Dermis blood vessel endothelial cell (primary cell): ENCODE results near the gene GPC6. TPM values are rescaled to one million over a fixed set of nuclear protein-coding genes. Genes with fewer than 3 reads are reported as not detected.

Experiments used
- DNase-seq: peaks from one replicate; pipeline ENCODE4 v3.0.0; 2010
- total RNA-seq: library from RNA; depleted of rRNA; stranded (reverse); fragments of >200 nt; gene quantifications from 2 replicates; pipeline ENCODE4 v1.2.3, GENCODE V29; 2014

The GPC6 gene
- total RNA-seq, 1 donor from 2014 or later, result 0.17 TPM

- DNase-seq, result no peak
Observed at GRCh38 chr13:93325303-93326233, 99.0 kb downstream of the GPC6 start.

DNA sequence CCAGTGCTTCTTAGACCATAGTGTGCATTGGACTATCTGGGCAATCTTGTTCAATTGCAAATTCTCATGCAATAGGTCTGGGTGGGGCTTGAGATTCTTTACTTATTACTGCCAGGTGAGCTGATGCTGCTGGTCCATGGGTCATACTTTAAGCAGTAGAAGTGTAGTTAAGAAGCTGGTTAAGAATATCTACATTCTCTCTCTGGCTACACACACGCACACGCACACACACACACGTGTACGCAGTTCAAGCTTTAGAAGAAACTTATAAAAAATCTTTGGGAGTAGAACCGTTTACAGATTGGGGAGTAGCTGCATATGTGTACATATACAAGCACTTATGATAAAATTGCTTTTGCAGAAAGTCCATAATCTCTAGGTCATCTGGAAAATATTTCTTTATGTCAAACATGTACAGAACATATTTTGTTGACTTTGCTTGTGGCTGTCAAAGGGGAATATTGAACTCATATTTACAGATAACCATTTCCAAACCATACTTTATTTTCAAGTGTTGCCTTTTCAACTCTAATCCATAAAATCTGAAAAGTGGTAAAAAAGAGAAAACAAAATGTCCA lies 99.7 kb downstream of the GPC6 start:
- no peak for DNase-seq

DNA sequence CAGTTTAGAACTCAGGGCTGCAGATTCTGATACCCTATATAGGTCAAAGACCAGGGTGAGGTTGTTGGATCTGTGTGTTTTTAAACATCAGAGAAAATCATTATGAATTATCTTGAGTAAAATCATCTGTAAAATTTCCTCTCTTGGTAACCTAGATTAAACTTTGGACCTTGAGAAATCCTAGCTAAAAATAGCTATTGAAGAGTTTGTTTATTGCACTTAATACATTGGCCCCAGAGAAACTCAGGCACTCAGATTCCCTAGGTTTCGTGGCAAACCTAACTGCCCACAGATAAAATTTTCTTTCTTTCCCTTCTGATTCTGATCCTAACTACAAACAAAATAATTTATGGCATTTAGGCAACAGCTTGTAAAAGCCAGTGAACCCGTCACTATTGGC lies 102.3 kb downstream of the GPC6 start:
- no peak for DNase-seq

DNA sequence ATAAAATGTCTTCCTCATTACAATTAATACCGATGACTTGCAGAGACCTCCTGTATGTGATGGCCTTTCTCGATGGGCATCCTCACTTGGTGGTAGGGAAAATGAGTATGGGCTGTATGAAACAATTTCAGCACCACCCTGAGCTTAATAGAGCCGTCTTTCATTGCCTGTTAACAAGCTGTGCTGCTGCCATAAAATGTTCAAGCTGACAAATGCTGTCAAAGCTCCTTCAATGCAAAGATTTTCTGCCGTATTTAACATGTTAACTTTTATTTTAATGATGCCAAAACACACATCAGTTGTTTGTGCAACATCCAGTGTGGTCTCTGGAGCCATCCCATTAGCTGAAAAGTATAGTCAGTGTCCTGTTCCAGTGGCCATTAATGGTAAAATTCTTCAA lies 110.1 kb downstream of the GPC6 start:
- no peak for DNase-seq

- no peak for DNase-seq
Observed at GRCh38 chr13:93338030-93338429, 111.4 kb downstream of the GPC6 start.

GRCh38 chr13:93338906-93339305 lies 112.3 kb downstream of the GPC6 start:
- no peak for DNase-seq

DNA sequence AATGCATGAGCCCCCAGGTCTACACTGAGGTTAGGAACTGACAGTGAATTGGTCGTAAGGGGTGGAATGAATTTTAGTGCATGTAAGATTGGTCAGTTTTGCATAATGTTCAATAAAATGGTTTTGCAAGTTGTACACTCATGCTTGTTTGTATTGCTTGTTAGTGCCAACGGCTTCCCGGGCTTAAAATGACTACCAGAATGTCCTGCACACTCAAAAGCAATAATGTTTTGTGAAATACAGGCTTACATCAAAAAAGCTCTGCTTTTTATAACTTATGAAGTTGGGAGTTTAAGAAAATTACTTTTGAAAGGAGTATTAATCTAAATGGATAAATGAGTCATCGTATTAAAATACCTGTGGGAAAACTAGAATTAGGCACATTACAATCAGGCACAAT lies 112.9 kb downstream of the GPC6 start:
- DNase-seq, result no peak

- no peak for DNase-seq
Observed at GRCh38 chr13:93341517-93341916, 114.9 kb downstream of the GPC6 start.

- DNase-seq, result no peak
Observed at GRCh38 chr13:93343097-93343496, 116.5 kb downstream of the GPC6 start.

- DNase-seq, result no peak
Observed at GRCh38 chr13:93344048-93344705, 117.6 kb downstream of the GPC6 start.

- DNase-seq, result no peak
Observed at GRCh38 chr13:93345024-93345423, 118.4 kb downstream of the GPC6 start.

- DNase-seq, result no peak
Observed at GRCh38 chr13:93345770-93346169, 119.2 kb downstream of the GPC6 start.

DNA sequence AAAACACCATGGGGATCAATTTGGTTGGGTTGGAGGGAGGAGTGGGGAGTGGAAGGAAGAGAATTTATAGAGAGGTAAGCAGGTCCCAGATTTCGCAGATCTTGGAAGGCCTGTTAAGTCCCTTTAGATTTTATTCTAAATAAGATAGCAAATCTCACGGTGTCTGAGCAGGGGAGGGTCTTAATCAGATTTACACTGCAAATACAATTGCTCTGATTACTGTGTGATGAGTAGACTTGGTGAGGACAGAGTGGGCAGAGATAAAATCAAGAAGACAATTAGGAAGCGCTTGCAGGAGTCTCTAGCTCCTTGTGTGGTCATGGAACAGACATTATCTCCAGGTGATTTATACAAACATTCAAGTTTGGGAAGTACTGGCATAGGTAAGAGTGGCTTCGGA lies 126.0 kb downstream of the GPC6 start:
- DNase-seq, result no peak

- no peak for DNase-seq
Observed at GRCh38 chr13:93355094-93355493, 128.5 kb downstream of the GPC6 start.

DNA sequence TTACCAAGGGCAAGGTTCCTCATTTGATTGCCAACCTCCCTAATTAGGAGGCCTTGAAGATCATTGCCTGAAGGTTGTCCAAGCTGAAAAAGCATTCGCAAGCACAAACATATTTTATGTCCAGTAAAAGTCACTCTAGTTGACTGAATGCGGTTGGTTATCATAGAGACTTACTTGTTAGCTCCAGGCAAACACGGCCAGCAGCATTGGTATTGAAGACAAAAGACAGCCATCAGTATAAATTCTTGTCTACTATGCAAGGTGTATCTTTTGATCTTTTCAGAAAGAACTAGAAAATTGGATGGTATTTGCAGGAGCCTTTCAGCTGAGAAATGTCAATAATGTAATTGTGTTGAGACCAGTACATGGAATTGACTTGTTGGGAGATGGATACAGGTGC lies 129.9 kb downstream of the GPC6 start:
- no peak for DNase-seq

- DNase-seq, result no peak
Observed at GRCh38 chr13:93360021-93360420, 133.4 kb downstream of the GPC6 start.

- no peak for DNase-seq
Observed at GRCh38 chr13:93361703-93362102, 135.1 kb downstream of the GPC6 start.

DNA sequence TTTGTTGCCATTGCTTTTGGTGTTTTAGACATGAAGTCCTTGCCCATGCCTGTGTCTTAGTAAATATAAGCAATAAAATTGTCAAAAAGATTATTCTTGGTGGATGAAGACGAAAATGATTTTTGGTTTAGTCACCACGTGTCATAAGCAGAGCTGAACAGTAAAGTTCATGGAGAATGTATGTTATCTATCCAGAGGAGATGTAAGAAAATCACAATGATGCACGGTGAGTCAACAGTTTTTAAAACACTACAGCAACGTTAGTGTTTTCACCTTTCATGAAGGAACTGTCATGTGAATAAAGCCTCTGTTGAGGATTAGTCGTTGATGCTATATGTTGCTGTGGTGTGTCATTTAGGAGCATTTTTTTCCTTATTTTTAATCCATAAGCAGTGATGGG lies 137.6 kb downstream of the GPC6 start:
- no peak for DNase-seq

DNA sequence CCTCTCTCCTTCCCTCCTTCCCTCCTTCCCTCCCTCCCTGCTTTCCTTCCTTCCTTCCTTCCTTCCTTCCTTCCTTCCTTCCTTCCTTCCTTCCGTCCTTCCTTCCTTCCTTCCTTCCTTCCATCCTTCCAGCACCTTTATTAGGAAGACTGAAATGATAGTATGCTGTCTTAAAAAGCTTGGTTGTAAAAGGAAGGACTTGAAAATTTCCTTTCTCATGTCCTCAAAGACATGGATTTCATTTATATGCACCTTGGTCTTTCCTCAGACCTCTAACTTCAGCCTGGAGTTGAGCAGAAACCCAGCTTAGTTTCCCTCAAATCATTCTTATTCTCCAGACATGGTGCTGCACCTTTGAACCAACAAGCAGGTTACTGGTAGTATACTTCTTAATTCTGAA lies 141.7 kb downstream of the GPC6 start:
- DNase-seq, result no peak

DNA sequence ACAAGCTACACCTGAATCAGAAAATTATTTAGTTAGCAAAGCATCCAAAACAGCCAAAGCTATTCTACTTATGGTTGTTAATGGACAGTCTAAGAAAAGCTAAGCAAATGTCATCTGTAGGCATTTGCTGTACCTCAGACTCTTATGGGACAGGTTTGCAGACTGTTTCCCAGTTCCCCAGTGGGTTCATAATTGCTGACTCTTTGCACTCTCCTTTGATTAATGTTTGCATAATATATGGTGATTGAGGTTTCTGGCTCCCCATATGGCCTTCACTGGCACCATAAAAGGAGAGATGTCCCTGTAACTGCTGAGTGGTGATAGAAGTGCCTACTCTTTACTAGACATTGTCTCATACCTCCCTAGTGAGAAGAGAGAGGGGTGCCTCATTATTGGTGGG lies 142.1 kb downstream of the GPC6 start:
- no peak for DNase-seq

- no peak for DNase-seq
Observed at GRCh38 chr13:93372856-93373255, 146.2 kb downstream of the GPC6 start.

DNA sequence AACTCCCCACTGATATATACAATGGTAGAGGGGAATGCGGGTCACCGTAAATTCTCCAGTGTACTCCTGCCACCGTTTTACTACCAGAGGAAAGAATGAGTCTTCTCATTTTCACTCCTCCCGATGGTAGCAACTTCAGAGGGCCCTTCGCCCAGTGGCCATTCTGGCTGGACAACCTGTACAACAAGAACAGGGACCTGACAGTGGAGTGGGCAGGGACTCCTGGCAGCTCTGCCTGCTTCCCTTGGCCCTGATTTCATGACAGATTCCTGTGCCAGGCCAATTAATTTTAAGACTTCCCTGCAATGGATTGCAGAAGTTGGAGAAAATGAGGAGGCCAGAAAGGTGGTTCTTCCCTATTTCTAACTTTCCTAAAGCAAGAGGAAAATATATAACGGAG lies 148.9 kb downstream of the GPC6 start:
- no peak for DNase-seq

DNA sequence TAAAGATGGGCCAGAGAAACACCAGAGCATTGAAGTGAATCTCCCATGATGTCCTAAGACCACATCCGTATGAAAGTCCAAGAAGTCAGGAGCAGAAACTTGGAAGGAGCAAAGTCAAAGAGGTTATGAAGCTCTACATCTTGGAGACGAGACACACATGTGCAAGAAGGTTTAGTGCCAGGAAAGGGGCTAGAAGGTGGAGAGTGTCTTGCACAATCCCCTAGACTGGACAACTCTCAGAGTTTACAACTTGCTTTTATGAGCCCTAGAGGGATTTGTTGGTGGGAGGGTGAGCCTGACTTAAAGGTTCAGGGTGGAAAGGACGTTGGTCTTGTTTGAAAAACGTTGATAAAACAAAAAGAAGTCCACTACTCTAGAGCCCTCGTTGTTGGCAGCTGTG lies 150.6 kb downstream of the GPC6 start:
- no peak for DNase-seq

GRCh38 chr13:93378184-93378583 lies 151.6 kb downstream of the GPC6 start:
- no peak for DNase-seq
